Stimulated activated CD4-positive, alpha-beta T cell treated with anti-CD3 and anti-CD28 coated beads, TNF-alpha, amount 100 ng/mL, for 48 hours (primary cell): ENCODE data around the gene TCF4.

ENCODE experiments used
- DNase-seq, 3 donors: peaks; one replicate each; pipeline ENCODE4 v3.0.0-alpha.2; 2020; ENCODE audit warnings: low read depth in 3 of 3

TCF4 gene

GRCh38 chr18:55320424-55321264 lies 267.3 kb downstream of the TCF4 start:
- DNase-seq = no peak

- no peak for DNase-seq
Measured at GRCh38 chr18:55319459-55320193, 268.4 kb downstream of the TCF4 start.

GRCh38 chr18:55318951-55319441 lies 269.0 kb downstream of the TCF4 start:
- no peak for DNase-seq

GRCh38 chr18:55317864-55318263 lies 270.1 kb downstream of the TCF4 start:
- DNase-seq = no peak

- DNase-seq = no peak
Measured at GRCh38 chr18:55317324-55317723, 270.7 kb downstream of the TCF4 start.

- DNase-seq = no peak
Measured at GRCh38 chr18:55316486-55317184, 271.4 kb downstream of the TCF4 start.

GRCh38 chr18:55314615-55315237 lies 273.3 kb downstream of the TCF4 start:
- DNase-seq = no peak

- DNase-seq = no peak
Measured at GRCh38 chr18:55314031-55314430, 274.0 kb downstream of the TCF4 start.

GRCh38 chr18:55310863-55311262 lies 277.1 kb downstream of the TCF4 start:
- DNase-seq = no peak

- DNase-seq = no peak
Measured at GRCh38 chr18:55310044-55310676, 277.8 kb downstream of the TCF4 start.

GRCh38 chr18:55309249-55309648 lies 278.7 kb downstream of the TCF4 start:
- no peak for DNase-seq

GRCh38 chr18:55307505-55307904 lies 280.5 kb downstream of the TCF4 start:
- DNase-seq = no peak

GRCh38 chr18:55306359-55307024 lies 281.5 kb downstream of the TCF4 start:
- no peak for DNase-seq

- DNase-seq = no peak
Measured at GRCh38 chr18:55302167-55302833, 285.7 kb downstream of the TCF4 start.

- DNase-seq = no peak
Measured at GRCh38 chr18:55301824-55302166, 286.2 kb downstream of the TCF4 start.

GRCh38 chr18:55300936-55301531 lies 287.0 kb downstream of the TCF4 start:
- DNase-seq = no peak

GRCh38 chr18:55300421-55300935 lies 287.5 kb downstream of the TCF4 start:
- no peak for DNase-seq

GRCh38 chr18:55296778-55297177 lies 291.2 kb downstream of the TCF4 start:
- DNase-seq = no peak

- no peak for DNase-seq
Measured at GRCh38 chr18:55296115-55296514, 291.9 kb downstream of the TCF4 start.

- DNase-seq = no peak
Measured at GRCh38 chr18:55290898-55291297, 297.1 kb downstream of the TCF4 start.
